Pancreas (tissue), 10 donors: Measurements from ENCODE around the gene DNMT3A. TPM values are rescaled to one million over a fixed set of nuclear protein-coding genes. Genes with fewer than 3 reads are reported as not detected.
"Not testable (repeated sequence)": the region's sequence is repeated elsewhere in the genome, so short reads cannot be mapped to it uniquely, and the experiment has no call there.

Experiments used
- ATAC-seq, 4 donors: fragments of 200-7000 bp; cut with Tn5 transposase; one replicate each; pipeline versions ENCODE4 v1.8.0 to v1.9.1; 2020; ENCODE audit warnings: mild to moderate bottlenecking in 4 of 4, moderate library complexity in 4 of 4
- DNase-seq, 6 donors: peaks; one replicate each; pipeline ENCODE4 v3.0.0-alpha.2; 2020
- FAIRE-seq: peaks from 2 replicates; lab custom pipeline; 2012; peaks lifted over from hg19 to GRCh38; lab: Jason Lieb, UNC
- H3K27ac ChIP-seq, 4 donors: fragments of 200-600 bp; sonication (generic); 1 replicate in 3 of 4; 2 replicates in 1 of 4; pipeline versions ENCODE4 v1.5.0 to v1.8.0; 2020
- H3K27me3 ChIP-seq, 4 donors: fragments of 200-600 bp; one replicate each; pipeline ENCODE4 v1.8.0; 2021
- H3K36me3 ChIP-seq, 3 donors: fragments of 200-600 bp; sonication (generic) in 1 of 3; one replicate each; pipeline versions ENCODE4 v1.5.0 to v1.8.0; 2020 to 2021
- H3K4me1 ChIP-seq, 3 donors: fragments of 200-600 bp; one replicate each; pipeline ENCODE4 v1.8.0; 2021
- H3K4me3 ChIP-seq, 4 donors: fragments of 200-600 bp; sonication (generic) in 2 of 4; one replicate each; pipeline versions ENCODE4 v1.5.0 to v1.8.0; 2020 to 2021
- H3K9me3 ChIP-seq, 4 donors: fragments of 200-600 bp; one replicate each; pipeline ENCODE4 v1.8.0; 2021
- CTCF ChIP-seq, 4 donors: fragments of 200-600 bp; sonication (generic) in 3 of 4; IDR thresholded peaks; one replicate each; pipeline versions ENCODE4 v1.5.0 to v1.8.0; 2021; ENCODE audit warnings: antibody characterized with exemption in 4 of 4
- WGBS, 2 donors: extraction: QIAGEN DNeasy Blood & Tissue Kit; methylation state at CpG; one replicate each; pipeline ENCODE4 v1.1.7; 2013; 5-methylcytosine and 5-hydroxymethylcytosine counted together
- intact Hi-C, 3 donors: fragments of 100-400 bp; cut with DNase I; formaldehyde crosslinking; loops; one replicate each; pipeline versions ENCODE4 v1.11.1 to v1.14.2; 2022
- polyA plus RNA-seq, 2 donors: library from polyadenylated mRNA; stranded (reverse); fragments of 200-250 nt; gene quantifications; one replicate each; pipeline ENCODE4 v1.2.3, GENCODE V29; 2013
- total RNA-seq, 6 donors: library from RNA; stranded (reverse); fragmentation: NEBNext Ultra II Directional in 4 of 6; extraction: Animal tissue kit (Norgen Biotek cat#: 25700) in 4 of 6; gene quantifications; one replicate each; pipeline versions ENCODE4 v1.2.1 to v1.2.4, GENCODE V29; 2021 to 2023
- donor health status: healthy with polysubstance abuse.
- donor health status: DM: no; HTN: no; CAD: no; lungs with moderate emphysema.
- donor health status: DM: no; HTN: no; CAD: no.
- donor health status: control.
- donor health status: control.
- donor health status: Bipolar disorder and iron deficiency.
- donor health status: DM: yes; HTN: yes; CAD: no.
- donor health status: DM: no; HTN: no; CAD: no.
- donor health status: DM: no; HTN: no; CAD: no.
- donor health status: DM: yes; HTN: yes; CAD: no.

Gene DNMT3A
- total and polyA plus RNA-seq, 8 donors, result 10.3 to 30.9 (median 17.5) TPM

- H3K4me1 ChIP-seq, result no peaks in the 10 kb centered on the region
- no peak for FAIRE-seq
- H3K9me3 ChIP-seq, result no peaks in the 10 kb centered on the region
- H3K4me3 ChIP-seq, result no peak overlapping the region
- DNase-seq, result peak in 1 of 6 donors; percentile 48
- H3K27ac ChIP-seq, result peak overlapping the region in 1 of 4 donors; percentile 28
- H3K27me3 ChIP-seq, result no peaks in the 10 kb centered on the region
- H3K36me3 ChIP-seq, result no peaks in the 10 kb centered on the region
- peak in 1 of 4 donors; percentile 25 for ATAC-seq
- intact Hi-C loops, result no loop called here
- 88 to 91% methylated on average over 27 of the region's 27 CpGs for WGBS, 2 donors
- no peak for TF ChIP-seq CTCF (IDR thresholded peaks at IDR 0.05)
Measured at GRCh38 chr2:25274868-25275574, 66.7 kb downstream of the DNMT3A start.

GRCh38 chr2:25273985-25274535 lies 67.7 kb downstream of the DNMT3A start:
- 89 to 92% methylated on average over 5 of the region's 5 CpGs for WGBS, 2 donors
- TF ChIP-seq CTCF (IDR thresholded peaks at IDR 0.05), result no peak
- Histone ChIP-seq H3K27ac (peak overlapping the region in 2 of 4 donors; percentile 14 to 48), H3K4me1 (no peaks in the 10 kb centered on the region), H3K36me3 (peaks cover 0 to 5% (median 0%) of the 10 kb centered on the region in 3 donors), H3K27me3 (no peaks in the 10 kb centered on the region), H3K4me3 (no peak overlapping the region), H3K9me3 (no peaks in the 10 kb centered on the region)
- no peak for FAIRE-seq
- intact Hi-C loops, result no loop called here
- no peak for ATAC-seq
- no peak for DNase-seq

- H3K36me3 ChIP-seq, result peaks cover 0 to 16% (median 0%) of the 10 kb centered on the region in 3 donors
- H3K9me3 ChIP-seq, H3K27me3 ChIP-seq, ATAC-seq, H3K4me1 ChIP-seq, H3K27ac ChIP-seq, H3K4me3 ChIP-seq, intact Hi-C loops, FAIRE-seq, DNase-seq: not testable (repeated sequence)
- 91 to 93% methylated on average over 8 to 9 of the region's 9 CpGs for WGBS, 2 donors
Measured at GRCh38 chr2:25272705-25273104, 69.0 kb downstream of the DNMT3A start.

- intact Hi-C loops, result no loop called here
- no peak overlapping the region for H3K27ac ChIP-seq
Measured at GRCh38 chr2:25270061-25270460, 71.7 kb downstream of the DNMT3A start.

GRCh38 chr2:25269233-25269632 lies 72.5 kb downstream of the DNMT3A start:
- H3K9me3 ChIP-seq, result no peaks in the 10 kb centered on the region
- FAIRE-seq, result no peak
- H3K4me1 ChIP-seq, result no peaks in the 10 kb centered on the region
- no peak for ATAC-seq
- H3K27ac ChIP-seq, result no peak overlapping the region
- H3K27me3 ChIP-seq, result no peaks in the 10 kb centered on the region
- peaks cover 0 to 19% (median 0%) of the 10 kb centered on the region in 3 donors for H3K36me3 ChIP-seq
- no peak for DNase-seq
- intact Hi-C loops, result no loop called here
- WGBS, 2 donors, result 83 to 89% methylated on average over 3 of the region's 3 CpGs
- H3K4me3 ChIP-seq, result no peak overlapping the region
- TF ChIP-seq CTCF (IDR thresholded peaks at IDR 0.05), result no peak

More at GRCh38 chr2:25270061-25270460, 71.7 kb downstream of the DNMT3A start:
- Histone ChIP-seq H3K9me3 (no peaks in the 10 kb centered on the region), H3K4me1 (no peaks in the 10 kb centered on the region), H3K4me3 (no peak overlapping the region), H3K27me3 (no peaks in the 10 kb centered on the region), H3K36me3 (peaks cover 0 to 19% (median 0%) of the 10 kb centered on the region in 3 donors)
- TF ChIP-seq CTCF (IDR thresholded peaks at IDR 0.05), result no peak
- no peak for ATAC-seq
- DNase-seq, result no peak
- WGBS, 2 donors, result 79 to 81% methylated on average over 7 of the region's 7 CpGs
- no peak for FAIRE-seq
